B cell (primary cell): ENCODE results near the gene C2CD3.

Source experiments
- EZH2 ChIP-seq: IDR thresholded peaks from 2 replicates; pipeline ENCODE4 v1.6.1; 2012; ENCODE audit warnings: borderline replicate concordance, low read depth, mild to moderate bottlenecking, moderate library complexity, low read length; ENCODE audit not compliant: insufficient read depth, poor library complexity, severe bottlenecking
- TF ChIP-seq, protein P1 (sequence below): fragments of 200-600 bp; IDR thresholded peaks from one replicate; pipeline ENCODE4 v1.8.0; 2022; ENCODE audit warnings: antibody characterized with exemption, mild to moderate bottlenecking

DNA sequence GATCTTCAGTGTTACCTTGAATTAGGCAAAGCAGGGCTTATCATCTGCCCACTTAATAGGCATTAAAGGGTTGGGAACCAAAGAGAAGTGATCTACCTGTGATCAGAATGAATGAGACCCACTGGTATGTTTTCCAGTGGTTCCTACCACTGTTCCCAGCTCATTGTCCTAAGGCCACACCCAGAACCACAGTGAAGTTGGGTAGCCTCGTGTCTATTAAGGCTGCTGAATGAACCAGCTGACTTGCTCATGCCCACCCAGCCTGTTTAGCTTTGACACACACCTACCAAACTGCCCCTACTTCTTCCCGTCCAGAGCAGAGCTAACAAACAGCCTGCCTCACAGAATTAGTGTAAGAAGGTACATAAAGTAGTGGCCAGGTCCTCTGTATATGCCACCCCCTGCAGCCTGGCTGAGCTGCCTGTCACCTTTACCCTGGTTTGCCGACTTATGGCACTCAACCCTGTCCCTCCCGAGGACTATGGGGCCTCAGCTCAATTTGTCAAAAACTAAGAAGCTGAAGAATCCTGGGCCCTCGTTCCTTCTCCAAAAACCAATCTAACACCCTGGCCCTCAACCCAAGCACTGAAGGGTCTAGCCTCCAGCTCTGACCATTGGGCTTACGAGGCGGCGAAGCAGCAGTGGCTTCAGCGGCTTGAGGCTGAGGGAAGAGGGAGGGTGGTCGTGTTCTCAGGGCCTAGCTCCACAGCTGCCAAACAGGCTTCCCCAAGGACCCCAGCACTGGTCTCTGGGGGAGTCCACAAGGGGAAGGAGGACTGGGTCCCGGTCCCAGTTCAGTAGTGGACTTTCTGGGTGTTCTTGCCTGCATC lies 198.0 kb downstream of the C2CD3 start:
- TF ChIP-seq, protein P1, sequence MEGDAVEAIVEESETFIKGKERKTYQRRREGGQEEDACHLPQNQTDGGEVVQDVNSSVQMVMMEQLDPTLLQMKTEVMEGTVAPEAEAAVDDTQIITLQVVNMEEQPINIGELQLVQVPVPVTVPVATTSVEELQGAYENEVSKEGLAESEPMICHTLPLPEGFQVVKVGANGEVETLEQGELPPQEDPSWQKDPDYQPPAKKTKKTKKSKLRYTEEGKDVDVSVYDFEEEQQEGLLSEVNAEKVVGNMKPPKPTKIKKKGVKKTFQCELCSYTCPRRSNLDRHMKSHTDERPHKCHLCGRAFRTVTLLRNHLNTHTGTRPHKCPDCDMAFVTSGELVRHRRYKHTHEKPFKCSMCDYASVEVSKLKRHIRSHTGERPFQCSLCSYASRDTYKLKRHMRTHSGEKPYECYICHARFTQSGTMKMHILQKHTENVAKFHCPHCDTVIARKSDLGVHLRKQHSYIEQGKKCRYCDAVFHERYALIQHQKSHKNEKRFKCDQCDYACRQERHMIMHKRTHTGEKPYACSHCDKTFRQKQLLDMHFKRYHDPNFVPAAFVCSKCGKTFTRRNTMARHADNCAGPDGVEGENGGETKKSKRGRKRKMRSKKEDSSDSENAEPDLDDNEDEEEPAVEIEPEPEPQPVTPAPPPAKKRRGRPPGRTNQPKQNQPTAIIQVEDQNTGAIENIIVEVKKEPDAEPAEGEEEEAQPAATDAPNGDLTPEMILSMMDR: no peak
- TF ChIP-seq EZH2: no peak
